GM12878 (cell line): Measurements from ENCODE around the gene SPRYD3. TPM values are rescaled to one million over a fixed set of nuclear protein-coding genes. Genes with fewer than 3 reads are reported as not detected.

Experiments
- ATAC-seq: fragments of 200-7000 bp; cut with Tn5 transposase; 3 replicates; pipeline ENCODE4 v1.9.1; 2020; ENCODE audit warnings: mild to moderate bottlenecking, moderate library complexity
- BruUV-seq: library from RNA; stranded (reverse); fragments of 400-500 nt; replicated peaks from 2 replicates; lab custom pipeline; 2021; lab: Mats Ljungman, UMichigan
- CTCF ChIA-PET: fragments of 300-600 bp; sonication (Branson Sonifier 250); formaldehyde crosslinking; extraction: SDS; loops from one replicate; lab custom pipeline; 2021; ENCODE audit warnings: inconsistent platforms; lab: Yijun Ruan, JAX
- POLR2A ChIA-PET: fragments of 350-600 bp; formaldehyde crosslinking; extraction: SDS; loops from one replicate; lab custom pipeline; 2021; ENCODE audit warnings: inconsistent platforms; lab: Charles Lee
- RAD21 ChIA-PET: fragments of 300-600 bp; sonication (Branson Sonifier 250); formaldehyde crosslinking; loops from one replicate; lab custom pipeline; 2023; ENCODE audit warnings: antibody characterized with exemption; ENCODE audit not compliant: unreplicated experiment; lab: Charles Lee
- SMC1A ChIA-PET: fragments of 300-600 bp; sonication (Branson Sonifier 250); formaldehyde crosslinking; loops from one replicate; lab custom pipeline; 2023; ENCODE audit not compliant: unreplicated experiment, uncharacterized antibody; lab: Charles Lee
- DNase-seq: peaks from one replicate; pipeline ENCODE4 v3.0.0-alpha.2; 2011; ENCODE audit warnings: low read depth, low spot score
- FAIRE-seq: peaks from 3 replicates; lab custom pipeline; 2011; peaks lifted over from hg19 to GRCh38; lab: Jason Lieb, UNC
- H2AFZ ChIP-seq: 2 replicates; pipeline ENCODE4 v1.6.0; 2011; ENCODE audit warnings: low read depth, low read length, control low read depth; ENCODE audit not compliant: control insufficient read depth
- H3K27ac ChIP-seq: 2 replicates; pipeline ENCODE4 v1.5.1; 2011; ENCODE audit warnings: control low read depth; ENCODE audit not compliant: control insufficient read depth, insufficient read depth
- H3K27me3 ChIP-seq, 2 experiments: replicated peaks in 1 of 2; 2 replicates each; pipeline versions ENCODE4 v1.6.0 to v1.6.1; 2011; ENCODE audit warnings: low read length in 1 of 2; ENCODE audit not compliant: control insufficient read depth in 2 of 2, insufficient read depth in 2 of 2
- H3K36me3 ChIP-seq, 2 experiments: 2 replicates each; pipeline ENCODE4 v1.5.1; 2011; ENCODE audit warnings: low read length in 1 of 2; ENCODE audit not compliant: control insufficient read depth in 2 of 2, insufficient read depth in 2 of 2
- H3K4me1 ChIP-seq: 2 replicates; pipeline ENCODE4 v1.6.1; 2011; ENCODE audit warnings: mild to moderate bottlenecking, low read length, moderate library complexity, mixed read lengths; ENCODE audit not compliant: control insufficient read depth, insufficient read depth
- H3K4me2 ChIP-seq: 2 replicates; pipeline ENCODE4 v1.6.0; 2011; ENCODE audit warnings: control low read depth; ENCODE audit not compliant: control insufficient read depth, insufficient read depth
- H3K4me3 ChIP-seq: fragments of 200-600 bp; sonication (generic); 2 replicates; pipeline ENCODE4 v1.5.1; 2016
- H3K79me2 ChIP-seq: 2 replicates; pipeline ENCODE4 v1.6.0; 2011; ENCODE audit warnings: low read length; ENCODE audit not compliant: control insufficient read depth, insufficient read depth
- H3K9ac ChIP-seq: 2 replicates; pipeline ENCODE4 v1.8.0; 2011; ENCODE audit warnings: low read length, control low read depth, mixed read lengths; ENCODE audit not compliant: control insufficient read depth, insufficient read depth
- H3K9me3 ChIP-seq: replicated peaks from 3 replicates; pipeline ENCODE4 v1.5.1; 2011; ENCODE audit warnings: mild to moderate bottlenecking, low read length; ENCODE audit not compliant: control insufficient read depth, insufficient read depth
- H4K20me1 ChIP-seq: 2 replicates; pipeline ENCODE4 v1.6.0; 2011; ENCODE audit not compliant: control insufficient read depth, insufficient read depth
- CBX5 ChIP-seq: sonication (generic); IDR thresholded peaks from 2 replicates; pipeline ENCODE4 v1.6.1; 2016; ENCODE audit warnings: low read depth, moderate library complexity, mild to moderate bottlenecking, inconsistent platforms
- CHD1 ChIP-seq: IDR thresholded peaks from 2 replicates; pipeline ENCODE4 v1.6.1; 2012; ENCODE audit warnings: low read depth, low read length, improper control_type of control experiment
- CHD2 ChIP-seq: IDR thresholded peaks from 2 replicates; pipeline ENCODE4 v1.6.1; 2011; ENCODE audit warnings: low read depth, low read length, improper control_type of control experiment, borderline replicate concordance
- CUX1 ChIP-seq: IDR thresholded peaks from 2 replicates; pipeline ENCODE4 v1.6.1; 2012; ENCODE audit warnings: improper control_type of control experiment, low read depth, low read length; ENCODE audit not compliant: insufficient replicate concordance
- IRF5 ChIP-seq: fragments of 450-650 bp; IDR thresholded peaks from 2 replicates; pipeline ENCODE4 v1.6.1; 2017; ENCODE audit warnings: borderline replicate concordance
- LARP7 ChIP-seq: fragments of 450-650 bp; IDR thresholded peaks from 2 replicates; pipeline ENCODE4 v1.6.1; 2017; ENCODE audit warnings: mild to moderate bottlenecking
- MLLT1 ChIP-seq: fragments of 450-650 bp; IDR thresholded peaks from 2 replicates; pipeline ENCODE4 v1.6.1; 2016; ENCODE audit warnings: mild to moderate bottlenecking
- NBN ChIP-seq: fragments of 450-650 bp; IDR thresholded peaks from 2 replicates; pipeline ENCODE4 v1.6.1; 2016
- NFYA ChIP-seq: IDR thresholded peaks from 2 replicates; pipeline ENCODE4 v1.6.1; 2011; ENCODE audit warnings: low read depth, mild to moderate bottlenecking, low read length, improper control_type of control experiment, borderline replicate concordance
- POLR2AphosphoS5 ChIP-seq: IDR thresholded peaks from 2 replicates; pipeline ENCODE4 v1.6.1; 2011; ENCODE audit warnings: mild to moderate bottlenecking, low read length, inconsistent platforms
- RUNX3 ChIP-seq: IDR thresholded peaks from 2 replicates; pipeline ENCODE4 v1.6.1; 2012; ENCODE audit warnings: low read length, inconsistent platforms
- SMC3 ChIP-seq: IDR thresholded peaks from 2 replicates; pipeline ENCODE4 v1.6.1; 2011; ENCODE audit warnings: low read length, improper control_type of control experiment, borderline replicate concordance
- SP1 ChIP-seq: IDR thresholded peaks from one replicate; pipeline ENCODE4 v1.6.1; 2011; ENCODE audit warnings: low read depth, low read length
- USF1 ChIP-seq: IDR thresholded peaks from 2 replicates; pipeline ENCODE4 v1.6.1; 2011; ENCODE audit warnings: borderline replicate concordance, low read depth, mild to moderate bottlenecking, moderate library complexity, mixed read lengths, low read length; ENCODE audit not compliant: insufficient read depth; ENCODE audit errors: extremely low read length
- YY1 ChIP-seq: IDR thresholded peaks from 2 replicates; pipeline ENCODE4 v1.6.1; 2011; ENCODE audit warnings: low read depth, mild to moderate bottlenecking, low read length
- WGBS: methylation state at CpG from one replicate; pipeline ENCODE4 v1.1.6; 2016; ENCODE audit warnings: low lambda C conversion rate; ENCODE audit not compliant: insufficient replicate concordance, insufficient coverage; ENCODE audit errors: missing lambda C conversion rate; 5-methylcytosine and 5-hydroxymethylcytosine counted together
- in situ Hi-C: fragments of 300-500 bp; cut with MboI; formaldehyde crosslinking; loops from 9 replicates; pipeline ENCODE4 v1.14.3; 2018; ENCODE audit warnings: mixed read lengths
- intact Hi-C: fragments of 100-400 bp; cut with micrococcal nuclease; formaldehyde crosslinking; loops from one replicate; pipeline ENCODE4 v1.14.2; 2022; ENCODE audit not compliant: unreplicated experiment
- polyA plus RNA-seq, 11 experiments: library from polyadenylated mRNA; depleted of rRNA in 4 of 11; unstranded in 6 of 11; stranded (reverse) in 5 of 11; fragments of >200 nt; fragmentation: Nextera tagmentation in 4 of 11; fragmentation: Illumina TruSeq in 1 of 11; extraction: Ambion mirVana in 4 of 11; extraction: Trizol in 1 of 11; gene quantifications; 1 replicate in 1 of 11; 2 replicates in 10 of 11; pipeline versions ENCODE4 v1.2.1 to v1.2.3, GENCODE V29; 2011 to 2016; ENCODE audit warnings: inconsistent platforms in 2 of 11, missing spikeins in 2 of 11, low read depth in 1 of 11
- total RNA-seq, 4 experiments: library from RNA; depleted of rRNA in 3 of 4; stranded (reverse); fragments of >200 nt in 3 of 4; fragmentation: Illumina TruSeq in 1 of 4; extraction: Trizol in 1 of 4; gene quantifications; 2 replicates each; pipeline versions ENCODE4 v1.2.1 to v1.2.3, GENCODE V29; 2013 to 2021

SPRYD3 gene
- total and polyA plus RNA-seq, 10 of the 15 experiments (the other 5 are each of a cell fraction or from before 2014, with no cell fraction given), result 2.3 to 26.4 (median 20.2) TPM

GRCh38 chr12:53051881-53052412, 27.2 kb downstream of the SPRYD3 start:
- DNase-seq, result no peak
- in situ Hi-C loops, result no loop called here
- H3K9me3 ChIP-seq, result no peaks in the 10 kb centered on the region
- WGBS, result 80% methylated on average over 5 of the region's 7 CpGs
- ChIA-PET CTCF (interaction anchor here (0.9 to 1.5 kb wide), 4 partner anchors 9 to 216 kb away, joined by 3 to 6 read pairs (median 5); partner anchors contain the start of gene ESPL1), RAD21 (no interaction called here), POLR2A (interaction anchor here (0.6 kb wide), 2 partner anchors 10 to 155 kb away, joined by 3 read pairs; no protein-coding TSS in a partner anchor), SMC1A (no interaction called here)
- no peak overlapping the region for H3K27ac ChIP-seq
- no peak for FAIRE-seq
- no peak overlapping the region for H3K4me3 ChIP-seq
- no peak overlapping the region for H3K4me2 ChIP-seq
- H3K9ac ChIP-seq, result no peak overlapping the region
- no peak for ATAC-seq
- BruUV-seq, result no TSS peak
- no peaks in the 10 kb centered on the region for H3K36me3 ChIP-seq
- H3K79me2 ChIP-seq, result no peaks in the 10 kb centered on the region
- H2AFZ ChIP-seq, result no peak overlapping the region
- H3K27me3 ChIP-seq, result no peaks in the 10 kb centered on the region
- peaks cover 17% of the 10 kb centered on the region for H3K4me1 ChIP-seq
- intact Hi-C loops, result loop anchor here (5.0 kb wide), 1 partner anchor 45 kb away; the partner anchor contains the start of gene IGFBP6
- H4K20me1 ChIP-seq, result no peaks in the 10 kb centered on the region; the same call in 1 of the 2 replicates
- no peak for TF ChIP-seq RUNX3
- TF ChIP-seq MLLT1, result no peak
- TF ChIP-seq NBN, result no peak
- no peak for TF ChIP-seq LARP7
- TF ChIP-seq IRF5, result no peak
- no peak for TF ChIP-seq YY1
- no peak for TF ChIP-seq SMC3
- no peak for TF ChIP-seq CHD2
- TF ChIP-seq SP1, result no peak
- no peak for TF ChIP-seq CHD1
- no peak for TF ChIP-seq POLR2AphosphoS5
- no peak for TF ChIP-seq NFYA
- TF ChIP-seq USF1, result no peak
- TF ChIP-seq CUX1, result no peak
- TF ChIP-seq CBX5, result no peak
